H1 (cell line): ENCODE results near the gene COX5B. TPM values are rescaled to one million over a fixed set of nuclear protein-coding genes. Genes with fewer than 3 reads are reported as not detected.

Source experiments
- CTCF ChIA-PET: fragments of 300-600 bp; sonication (Branson Sonifier 250); formaldehyde crosslinking; loops from one replicate; lab custom pipeline; 2021; ENCODE audit not compliant: partially characterized antibody; lab: Charles Lee
- POLR2A ChIA-PET: fragments of 300-600 bp; sonication (Branson Sonifier 250); formaldehyde crosslinking; loops from one replicate; lab custom pipeline; 2021; ENCODE audit warnings: inconsistent platforms; ENCODE audit not compliant: partially characterized antibody; lab: Charles Lee
- DNase-seq, 2 experiments: peaks; one replicate each; pipeline versions ENCODE4 v3.0.0 to v3.0.0-alpha.2; 2010 to 2022; ENCODE audit warnings: low spot score in 2 of 2, low read depth in 1 of 2, mixed read lengths in 1 of 2
- FAIRE-seq: peaks from 2 replicates; lab custom pipeline; 2011; peaks lifted over from hg19 to GRCh38; lab: Jason Lieb, UNC
- H2AFZ ChIP-seq: 2 replicates; pipeline ENCODE4 v1.8.1; 2012; ENCODE audit warnings: low read length, inconsistent platforms
- H2AK5ac ChIP-seq: 2 replicates; pipeline ENCODE4 v1.6.1; 2013; ENCODE audit warnings: low read depth, low read length
- H2BK120ac ChIP-seq: replicated peaks from 2 replicates; pipeline ENCODE3; 2013; ENCODE audit warnings: low read depth, low read length, inconsistent platforms
- H2BK12ac ChIP-seq: 2 replicates; pipeline ENCODE4 v1.6.1; 2013; ENCODE audit warnings: low read depth, low read length
- H2BK15ac ChIP-seq: 2 replicates; pipeline ENCODE4 v1.6.1; 2013; ENCODE audit warnings: low read length
- H2BK20ac ChIP-seq: 2 replicates; pipeline ENCODE4 v1.6.1; 2013; ENCODE audit warnings: low read length
- H2BK5ac ChIP-seq: 2 replicates; pipeline ENCODE4 v1.6.1; 2013; ENCODE audit warnings: low read depth, low read length
- H3K14ac ChIP-seq: 2 replicates; pipeline ENCODE4 v1.6.1; 2013; ENCODE audit warnings: inconsistent platforms; ENCODE audit not compliant: insufficient read length
- H3K18ac ChIP-seq: 2 replicates; pipeline ENCODE4 v1.6.1; 2013; ENCODE audit warnings: low read length; ENCODE audit errors: extremely low read depth
- H3K23ac ChIP-seq: 2 replicates; pipeline ENCODE4 v1.6.1; 2013; ENCODE audit warnings: inconsistent platforms; ENCODE audit not compliant: insufficient read length
- H3K23me2 ChIP-seq: 2 replicates; pipeline ENCODE4 v1.6.1; 2013; ENCODE audit warnings: low read depth, low read length
- H3K27ac ChIP-seq: 2 replicates; pipeline ENCODE4 v1.6.1; 2011; ENCODE audit warnings: low read depth, low read length, inconsistent platforms
- H3K27me3 ChIP-seq, 4 experiments: replicated peaks in 1 of 4; 1 replicate in 1 of 4; 2 replicates in 3 of 4; pipeline versions ENCODE4 v1.6.1 to v1.8.1; 2011 to 2013; ENCODE audit warnings: low read length in 3 of 4, mild to moderate bottlenecking in 3 of 4, inconsistent platforms in 2 of 4, mixed read lengths in 2 of 4, moderate library complexity in 1 of 4; ENCODE audit not compliant: control insufficient read depth in 3 of 4, insufficient read depth in 3 of 4; ENCODE audit errors: extremely low read depth in 1 of 4
- H3K36me3 ChIP-seq, 4 experiments: 2 replicates each; pipeline versions ENCODE4 v1.6.1 to v1.8.1; 2011 to 2013; ENCODE audit warnings: mild to moderate bottlenecking in 4 of 4, low read length in 3 of 4, moderate library complexity in 2 of 4, control low read depth in 1 of 4, inconsistent platforms in 1 of 4; ENCODE audit not compliant: insufficient read depth in 4 of 4, control insufficient read depth in 2 of 4
- H3K4ac ChIP-seq: replicated peaks from 2 replicates; pipeline ENCODE3; 2013; ENCODE audit warnings: low read length, low read depth, mixed read lengths, inconsistent platforms; ENCODE audit not compliant: insufficient read length
- H3K4me1 ChIP-seq, 4 experiments: replicated peaks in 1 of 4; 1 replicate in 1 of 4; 2 replicates in 3 of 4; pipeline versions ENCODE4 v1.6.1 to v1.8.1; 2011 to 2013; ENCODE audit warnings: low read length in 3 of 4, inconsistent platforms in 2 of 4, mixed read lengths in 1 of 4; ENCODE audit not compliant: insufficient read depth in 4 of 4, control insufficient read depth in 3 of 4
- H3K4me2 ChIP-seq, 2 experiments: 2 replicates each; pipeline versions ENCODE4 v1.6.1 to v1.8.1; 2011 to 2013; ENCODE audit warnings: low read depth in 2 of 2, low read length in 2 of 2, control low read depth in 1 of 2, inconsistent platforms in 1 of 2, mild to moderate bottlenecking in 1 of 2; ENCODE audit not compliant: insufficient read depth in 1 of 2
- H3K4me3 ChIP-seq, 4 experiments: fragments of 200-600, 300-600 bp in 1 of 4; sonication (generic), shearing (Covaris generic), sonication (Bioruptor Twin) in 1 of 4; 2 replicates each; pipeline versions ENCODE4 v1.5.1 to v1.8.1; 2011 to 2016; ENCODE audit warnings: low read length in 4 of 4, low read depth in 3 of 4, control low read depth in 2 of 4, inconsistent platforms in 2 of 4, mild to moderate bottlenecking in 2 of 4, mixed read lengths in 1 of 4, moderate library complexity in 1 of 4; ENCODE audit not compliant: insufficient read depth in 2 of 4; ENCODE audit errors: extremely low read depth in 1 of 4
- H3K56ac ChIP-seq: replicated peaks from 2 replicates; pipeline ENCODE3; 2013; ENCODE audit warnings: low read depth, mild to moderate bottlenecking, mixed read lengths, low read length, inconsistent platforms; ENCODE audit not compliant: insufficient read length
- H3K79me1 ChIP-seq: 2 replicates; pipeline ENCODE4 v1.6.1; 2013; ENCODE audit warnings: low read depth, low read length, control low read depth
- H3K79me2 ChIP-seq, 2 experiments: 2 replicates each; pipeline versions ENCODE4 v1.6.1 to v1.8.1; 2012 to 2013; ENCODE audit warnings: low read length in 2 of 2, mild to moderate bottlenecking in 2 of 2, inconsistent platforms in 1 of 2; ENCODE audit not compliant: insufficient read depth in 2 of 2, control insufficient read depth in 1 of 2
- H3K9ac ChIP-seq, 4 experiments: replicated peaks in 1 of 4; 1 replicate in 1 of 4; 2 replicates in 3 of 4; pipeline versions ENCODE4 v1.6.1 to v1.8.1; 2011 to 2013; ENCODE audit warnings: low read depth in 3 of 4, low read length in 3 of 4, control low read depth in 2 of 4, mild to moderate bottlenecking in 2 of 4, moderate library complexity in 2 of 4, inconsistent platforms in 1 of 4; ENCODE audit errors: extremely low read depth in 1 of 4
- H3K9me3 ChIP-seq, 2 experiments: 2 replicates each; pipeline versions ENCODE4 v1.6.1 to v1.8.1; 2012 to 2013; ENCODE audit warnings: mild to moderate bottlenecking in 2 of 2, moderate library complexity in 2 of 2, control low read depth in 1 of 2, inconsistent platforms in 1 of 2, low read depth in 1 of 2, low read length in 1 of 2, mixed read lengths in 1 of 2; ENCODE audit not compliant: insufficient read depth in 2 of 2
- H4K20me1 ChIP-seq, 2 experiments: replicated peaks in 1 of 2; 2 replicates each; pipeline versions ENCODE3 to v1.8.1; 2011 to 2013; ENCODE audit warnings: inconsistent platforms in 2 of 2, low read length in 2 of 2, mild to moderate bottlenecking in 1 of 2; ENCODE audit not compliant: insufficient read depth in 2 of 2, control insufficient read depth in 1 of 2
- H4K5ac ChIP-seq: 2 replicates; pipeline ENCODE4 v1.6.1; 2013; ENCODE audit warnings: low read length, low read depth, mixed read lengths, inconsistent platforms; ENCODE audit not compliant: insufficient read length
- H4K8ac ChIP-seq: 2 replicates; pipeline ENCODE4 v1.8.0; 2013; ENCODE audit warnings: mild to moderate bottlenecking, moderate library complexity, low read length, inconsistent platforms; ENCODE audit not compliant: insufficient read depth; ENCODE audit errors: extremely low read depth
- H4K91ac ChIP-seq: replicated peaks from 2 replicates; pipeline ENCODE3; 2013; ENCODE audit warnings: low read length, mixed read lengths, inconsistent platforms; ENCODE audit not compliant: insufficient read length
- ASH2L ChIP-seq: fragments of 200-600, 300-600 bp; sonication (generic); IDR thresholded peaks from one replicate; pipeline ENCODE4 v1.7.1; 2017; ENCODE audit warnings: low read length
- CEBPB ChIP-seq: IDR thresholded peaks from 2 replicates; pipeline ENCODE4 v1.6.1; 2012; ENCODE audit warnings: low read depth, low read length
- FOSL1 ChIP-seq: IDR thresholded peaks from 2 replicates; pipeline ENCODE4 v1.6.1; 2011; ENCODE audit warnings: mild to moderate bottlenecking, low read depth, low read length, moderate library complexity; ENCODE audit not compliant: insufficient read depth
- GABPA ChIP-seq: IDR thresholded peaks from 2 replicates; pipeline ENCODE4 v1.6.1; 2011; ENCODE audit warnings: mild to moderate bottlenecking, low read length, moderate library complexity, borderline replicate concordance; ENCODE audit not compliant: insufficient read depth
- GTF2F1 ChIP-seq: IDR thresholded peaks from 2 replicates; pipeline ENCODE4 v1.6.1; 2012; ENCODE audit warnings: low read depth, low read length, improper control_type of control experiment, borderline replicate concordance
- SIX5 ChIP-seq: IDR thresholded peaks from 2 replicates; pipeline ENCODE4 v1.6.1; 2011; ENCODE audit warnings: mild to moderate bottlenecking, low read depth, low read length
- SP2 ChIP-seq: IDR thresholded peaks from 2 replicates; pipeline ENCODE4 v1.6.1; 2012; ENCODE audit warnings: mild to moderate bottlenecking, low read length, inconsistent platforms
- WGBS, 2 experiments: shearing (Covaris generic) in 1 of 2; methylation state at CpG; one replicate each; pipeline versions ENCODE4 v1.1.6 to v1.1.7; 2013 to 2015; ENCODE audit warnings: low lambda C conversion rate in 2 of 2, mixed read lengths in 2 of 2, inconsistent platforms in 1 of 2, low coverage in 1 of 2, missing lambda C conversion rate in 1 of 2; ENCODE audit not compliant: insufficient replicate concordance in 2 of 2, insufficient coverage in 1 of 2, insufficient read length in 1 of 2; ENCODE audit errors: extremely low coverage in 1 of 2, missing lambda C conversion rate in 1 of 2; 5-methylcytosine and 5-hydroxymethylcytosine counted together
- polyA plus RNA-seq, 7 experiments: library from polyadenylated mRNA; depleted of rRNA in 3 of 7; stranded (reverse) in 5 of 7; unstranded in 2 of 7; fragments of >200 nt in 5 of 7; fragments of 200-250 nt in 2 of 7; gene quantifications; 1 replicate in 5 of 7; 2 replicates in 1 of 7; 4 replicates in 1 of 7; pipeline versions ENCODE4 v1.2.1 to v1.2.3, GENCODE V29; 2011 to 2013; ENCODE audit warnings: missing spikeins in 2 of 7, mixed read lengths in 2 of 7
- total RNA-seq: library from RNA; stranded (reverse); fragmentation: NEBNext Ultra II Directional; extraction: Animal tissue kit (Norgen Biotek cat#: 25700); gene quantifications from 2 replicates; pipeline ENCODE4 v1.2.1, GENCODE V29; 2021
- TF ChIP-seq, protein P1 (sequence below): IDR thresholded peaks from 2 replicates; pipeline ENCODE4 v1.6.1; 2012; ENCODE audit warnings: low read length, inconsistent platforms
- TF ChIP-seq, protein P2 (sequence below): IDR thresholded peaks from 2 replicates; pipeline ENCODE4 v1.6.1; 2011; ENCODE audit warnings: low read length, improper control_type of control experiment

COX5B gene
- total and polyA plus RNA-seq, 2 of the 8 experiments (the other 6 are each of a cell fraction or from before 2014, with no cell fraction given), result 233 to 468 TPM

DNA sequence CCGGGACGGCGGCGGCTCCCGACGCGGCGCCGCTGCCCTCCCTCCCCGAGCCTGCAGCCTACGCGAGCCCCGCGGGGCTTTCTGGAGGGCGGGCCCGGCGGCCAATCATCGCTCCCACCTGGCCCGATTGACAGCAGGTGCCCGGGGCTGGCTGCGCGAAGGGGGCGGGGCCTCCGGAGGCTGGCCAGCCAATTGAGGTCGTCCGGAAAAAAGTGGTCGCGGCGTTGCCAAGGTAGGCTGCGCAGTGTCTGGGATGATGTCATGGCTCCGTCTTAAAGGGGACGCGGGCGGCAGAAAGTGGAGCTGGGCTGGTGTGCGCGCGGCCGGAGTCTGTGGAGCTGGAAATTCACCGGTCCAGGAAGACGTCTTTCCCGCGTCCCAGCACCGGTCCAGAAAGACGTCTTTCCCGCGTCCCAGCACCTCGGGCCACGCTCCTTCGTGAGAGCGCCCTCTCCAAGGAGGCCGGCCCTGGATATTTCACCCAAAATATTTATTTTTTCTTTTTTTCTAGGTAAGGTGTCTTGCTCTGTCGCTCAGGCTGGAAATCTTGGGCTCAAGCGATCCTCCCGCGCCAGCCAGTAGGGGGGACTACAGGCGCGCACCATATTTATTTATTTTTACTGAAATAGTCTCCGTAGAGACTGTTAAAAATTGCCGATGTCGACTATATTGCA is 18.2 kb downstream of the COX5B start, which contains the start of gene ACTR1B:
TSS of gene ACTR1B (minus strand) at position 83 of the 674 bp plus-strand sequence. CDS start 154 bp downstream, outside the sequence.
- Histone ChIP-seq H2AK5ac (no peak within 1 kb of the TSS), H3K4me2 (peak within 1 kb of the TSS; percentile 94 to 95), H4K8ac (peak within 1 kb of the TSS; percentile 96; the same call in 1 of the 2 replicates), H3K9me3 (no peaks in the 10 kb centered on the region), H3K36me3 (peaks cover 0 to 4% (median 2%) of the 10 kb centered on the region in 4 experiments; a peak in 2 of 8 replicates), H3K23ac (no peak within 1 kb of the TSS), H3K79me1 (peaks cover 8% of the 10 kb centered on the region), H3K9ac (peak within 1 kb of the TSS; percentile 75 to 94 (median 82)), H2BK120ac (no peak within 1 kb of the TSS), H4K91ac (peak within 1 kb of the TSS; percentile 81), H3K56ac (peak within 1 kb of the TSS; percentile 69), H4K20me1 (peaks cover 0 to 8% of the 10 kb centered on the region in 2 experiments), H3K4ac (peak within 1 kb of the TSS; percentile 38), H3K18ac (peak within 1 kb of the TSS; percentile 78), H3K79me2 (peaks cover 0 to 25% of the 10 kb centered on the region in 2 experiments; a peak in 2 of 4 replicates), H2BK15ac (no peak within 1 kb of the TSS), H3K27ac (peak within 1 kb of the TSS; percentile 87), H4K5ac (peak within 1 kb of the TSS; percentile 97), H2BK20ac (no peak within 1 kb of the TSS), H2BK5ac (peak within 1 kb of the TSS; percentile 88), H3K23me2 (peaks cover 7% of the 10 kb centered on the region), H3K14ac (no peak within 1 kb of the TSS), H2BK12ac (no peak within 1 kb of the TSS; the same call in 1 of the 2 replicates), H3K27me3 (no peaks in the 10 kb centered on the region), H3K4me1 (peaks cover 0 to 9% (median 7%) of the 10 kb centered on the region in 4 experiments; a peak in 4 of 7 replicates), H3K4me3 (peak within 1 kb of the TSS; percentile 76 to 82 (median 79)), H2AFZ (peak within 1 kb of the TSS; percentile 43; the same call in 1 of the 2 replicates)
- DNase-seq, result peak; percentile 95 to 97
- no peak for FAIRE-seq
- ChIA-PET POLR2A (interaction anchor here (1.0 to 7.9 kb wide), 15 partner anchors 9 to 316 kb away, joined by 3 to 102 read pairs (median 4); partner anchors contain the start of gene COX5B), CTCF (interaction anchor here (0.9 to 8.2 kb wide), 14 partner anchors 9 to 1596 kb away, joined by 3 to 132 read pairs (median 8); partner anchors contain the start of gene COX5B)
- WGBS, 2 experiments, result 0% methylated on average over 42 of the region's 60 CpGs; no CpG with 5 or more reads in 1 of the 2 experiments
- TF ChIP-seq GABPA (no peak), GTF2F1 (peak; percentile 42; the same call in 1 of the 2 replicates), SIX5 (no peak), CEBPB (peak; percentile 5; the same call in 1 of the 2 replicates), ASH2L (no peak), FOSL1 (no peak), SP2 (peak; percentile 31; the same call in 1 of the 2 replicates)
- TF ChIP-seq, protein P1, sequence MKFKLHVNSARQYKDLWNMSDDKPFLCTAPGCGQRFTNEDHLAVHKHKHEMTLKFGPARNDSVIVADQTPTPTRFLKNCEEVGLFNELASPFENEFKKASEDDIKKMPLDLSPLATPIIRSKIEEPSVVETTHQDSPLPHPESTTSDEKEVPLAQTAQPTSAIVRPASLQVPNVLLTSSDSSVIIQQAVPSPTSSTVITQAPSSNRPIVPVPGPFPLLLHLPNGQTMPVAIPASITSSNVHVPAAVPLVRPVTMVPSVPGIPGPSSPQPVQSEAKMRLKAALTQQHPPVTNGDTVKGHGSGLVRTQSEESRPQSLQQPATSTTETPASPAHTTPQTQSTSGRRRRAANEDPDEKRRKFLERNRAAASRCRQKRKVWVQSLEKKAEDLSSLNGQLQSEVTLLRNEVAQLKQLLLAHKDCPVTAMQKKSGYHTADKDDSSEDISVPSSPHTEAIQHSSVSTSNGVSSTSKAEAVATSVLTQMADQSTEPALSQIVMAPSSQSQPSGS, result peak; percentile 98
- TF ChIP-seq, protein P2, sequence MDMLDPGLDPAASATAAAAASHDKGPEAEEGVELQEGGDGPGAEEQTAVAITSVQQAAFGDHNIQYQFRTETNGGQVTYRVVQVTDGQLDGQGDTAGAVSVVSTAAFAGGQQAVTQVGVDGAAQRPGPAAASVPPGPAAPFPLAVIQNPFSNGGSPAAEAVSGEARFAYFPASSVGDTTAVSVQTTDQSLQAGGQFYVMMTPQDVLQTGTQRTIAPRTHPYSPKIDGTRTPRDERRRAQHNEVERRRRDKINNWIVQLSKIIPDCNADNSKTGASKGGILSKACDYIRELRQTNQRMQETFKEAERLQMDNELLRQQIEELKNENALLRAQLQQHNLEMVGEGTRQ, result no peak
